Activated CD4-positive, alpha-beta T cell treated with anti-CD3 and anti-CD28 coated beads for 24 hours (primary cell): ENCODE data around the gene C4B.
"Not testable (repeated sequence)": the region's sequence is repeated elsewhere in the genome, so short reads cannot be mapped to it uniquely, and the experiment has no call there.

Experiments used
- DNase-seq, 2 donors: peaks; one replicate each; pipeline ENCODE4 v3.0.0-alpha.2; 2020; ENCODE audit warnings: low read depth in 2 of 2

The C4B gene

DNA sequence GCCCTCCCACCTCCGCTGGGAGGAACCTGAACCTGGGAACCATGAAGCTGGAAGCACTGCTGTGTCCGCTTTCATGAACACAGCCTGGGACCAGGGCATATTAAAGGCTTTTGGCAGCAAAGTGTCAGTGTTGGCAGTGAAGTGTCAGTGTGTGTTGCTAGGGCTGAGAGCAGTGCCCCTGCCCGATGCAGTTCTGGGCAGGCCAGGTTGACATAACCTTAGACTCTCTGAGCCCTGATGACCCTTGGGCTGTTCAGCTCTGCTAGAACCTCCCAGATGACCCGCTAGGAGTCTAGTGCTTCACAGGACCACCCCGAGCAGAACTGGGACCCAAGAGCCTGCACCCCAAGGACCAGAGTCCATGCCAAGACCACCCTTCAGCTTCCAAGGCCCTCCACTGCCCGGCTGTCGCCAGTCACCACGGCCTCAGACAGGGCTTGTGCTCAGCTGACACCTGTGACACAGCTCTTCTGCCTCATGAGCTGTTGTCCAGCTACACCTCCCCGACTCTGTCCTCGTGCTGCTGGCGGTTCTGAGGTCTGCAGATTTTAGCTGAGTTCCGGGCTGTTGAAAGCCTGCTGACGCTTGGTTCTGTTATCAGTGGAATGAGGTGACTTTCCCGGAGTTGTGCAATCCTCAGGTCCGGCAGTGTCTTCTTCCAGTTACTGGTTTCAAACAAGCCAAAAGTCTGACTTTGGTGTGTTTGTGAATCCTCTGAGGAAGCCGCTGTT, 20.9 kb downstream of the C4B start:
- DNase-seq, result not testable (repeated sequence)

DNA sequence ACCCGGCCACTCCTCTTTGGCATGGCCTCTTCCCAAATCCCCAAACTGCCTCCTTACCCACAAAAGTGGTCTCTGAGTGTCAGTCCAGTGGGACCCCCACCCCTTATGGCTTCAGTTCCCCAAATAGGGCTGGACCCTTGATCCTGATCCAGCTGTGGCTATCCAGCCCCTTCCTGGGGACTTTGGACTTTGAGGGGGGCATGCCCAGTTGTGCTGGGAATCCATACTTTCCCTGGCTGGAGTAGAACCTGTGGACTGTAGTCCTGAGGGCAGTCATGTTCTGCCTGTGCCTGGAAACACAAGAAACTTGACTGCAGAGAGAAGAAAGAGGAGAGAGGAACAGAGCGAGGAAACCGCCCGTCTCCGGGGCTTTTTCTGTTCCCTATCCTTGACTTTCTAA, 22.5 kb downstream of the C4B start:
- DNase-seq, result not testable (repeated sequence)

DNA sequence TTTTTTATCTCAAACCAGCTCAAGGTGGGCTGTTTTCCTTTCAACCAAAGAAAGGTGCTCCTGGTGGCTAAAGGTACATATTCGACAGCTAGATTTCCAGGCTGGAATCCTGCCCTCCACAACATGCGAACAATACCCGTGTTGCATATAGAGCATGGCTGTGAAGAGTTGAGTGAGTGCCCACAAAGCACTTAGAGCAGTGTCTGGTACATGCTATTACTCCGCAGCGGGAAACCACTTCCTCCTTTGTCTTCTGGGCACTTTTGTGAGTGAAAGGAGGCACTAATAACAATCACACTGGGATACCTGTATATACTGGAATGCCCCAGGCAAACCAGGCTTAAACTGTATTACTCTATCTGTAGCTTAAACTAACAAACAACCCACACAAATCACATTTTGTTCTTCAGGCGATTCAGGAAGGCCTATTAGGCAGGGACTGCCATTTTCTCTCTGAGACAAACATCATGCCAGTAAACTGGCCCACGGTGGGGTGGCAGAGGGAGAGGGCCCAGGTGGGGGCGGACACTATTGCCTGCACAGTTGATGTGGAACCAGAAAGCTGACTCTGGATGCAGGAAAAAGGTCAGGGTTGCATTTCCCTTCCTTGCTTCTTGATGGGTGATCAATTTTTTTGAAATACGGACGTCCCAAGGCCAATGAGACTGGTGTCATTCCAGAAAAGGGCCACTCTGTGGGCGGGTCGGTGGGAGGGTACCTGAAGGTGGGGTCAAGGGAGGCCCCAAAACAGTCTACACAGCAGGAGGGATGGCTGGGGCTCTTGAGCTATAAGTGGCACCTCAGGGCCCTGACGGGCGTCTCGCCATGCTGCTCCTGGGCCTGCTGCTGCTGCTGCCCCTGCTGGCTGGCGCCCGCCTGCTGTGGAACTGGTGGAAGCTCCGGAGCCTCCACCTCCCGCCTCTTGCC, 23.3 kb downstream of the C4B start, which contains the start of gene CYP21A2:
Gene CYP21A2, plus strand, starts transcription at position 818 of the 927 bp plus-strand sequence. Its CDS starts 8 bp downstream, at position 826.
- DNase-seq, result not testable (repeated sequence)

DNA sequence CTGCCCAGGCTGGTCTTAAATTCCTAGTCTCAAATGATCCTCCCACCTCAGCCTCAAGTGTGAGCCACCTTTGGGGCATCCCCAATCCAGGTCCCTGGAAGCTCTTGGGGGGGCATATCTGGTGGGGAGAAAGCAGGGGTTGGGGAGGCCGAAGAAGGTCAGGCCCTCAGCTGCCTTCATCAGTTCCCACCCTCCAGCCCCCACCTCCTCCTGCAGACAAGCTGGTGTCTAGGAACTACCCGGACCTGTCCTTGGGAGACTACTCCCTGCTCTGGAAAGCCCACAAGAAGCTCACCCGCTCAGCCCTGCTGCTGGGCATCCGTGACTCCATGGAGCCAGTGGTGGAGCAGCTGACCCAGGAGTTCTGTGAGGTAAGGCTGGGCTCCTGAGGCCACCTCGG, 24.3 kb downstream of the C4B start:
- DNase-seq, result not testable (repeated sequence)

DNA sequence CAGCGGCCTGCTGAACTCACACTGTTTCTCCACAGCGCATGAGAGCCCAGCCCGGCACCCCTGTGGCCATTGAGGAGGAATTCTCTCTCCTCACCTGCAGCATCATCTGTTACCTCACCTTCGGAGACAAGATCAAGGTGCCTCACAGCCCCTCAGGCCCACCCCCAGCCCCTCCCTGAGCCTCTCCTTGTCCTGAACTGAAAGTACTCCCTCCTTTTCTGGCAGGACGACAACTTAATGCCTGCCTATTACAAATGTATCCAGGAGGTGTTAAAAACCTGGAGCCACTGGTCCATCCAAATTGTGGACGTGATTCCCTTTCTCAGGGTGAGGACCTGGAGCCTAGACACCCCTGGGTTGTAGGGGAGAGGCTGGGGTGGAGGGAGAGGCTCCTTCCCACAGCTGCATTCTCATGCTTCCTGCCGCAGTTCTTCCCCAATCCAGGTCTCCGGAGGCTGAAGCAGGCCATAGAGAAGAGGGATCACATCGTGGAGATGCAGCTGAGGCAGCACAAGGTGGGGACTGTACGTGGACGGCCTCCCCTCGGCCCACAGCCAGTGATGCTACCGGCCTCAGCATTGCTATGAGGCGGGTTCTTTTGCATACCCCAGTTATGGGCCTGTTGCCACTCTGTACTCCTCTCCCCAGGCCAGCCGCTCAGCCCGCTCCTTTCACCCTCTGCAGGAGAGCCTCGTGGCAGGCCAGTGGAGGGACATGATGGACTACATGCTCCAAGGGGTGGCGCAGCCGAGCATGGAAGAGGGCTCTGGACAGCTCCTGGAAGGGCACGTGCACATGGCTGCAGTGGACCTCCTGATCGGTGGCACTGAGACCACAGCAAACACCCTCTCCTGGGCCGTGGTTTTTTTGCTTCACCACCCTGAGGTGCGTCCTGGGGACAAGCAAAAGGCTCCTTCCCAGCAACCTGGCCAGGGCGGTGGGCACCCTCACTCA, 25.0 kb downstream of the C4B start:
- not testable (repeated sequence) for DNase-seq

DNA sequence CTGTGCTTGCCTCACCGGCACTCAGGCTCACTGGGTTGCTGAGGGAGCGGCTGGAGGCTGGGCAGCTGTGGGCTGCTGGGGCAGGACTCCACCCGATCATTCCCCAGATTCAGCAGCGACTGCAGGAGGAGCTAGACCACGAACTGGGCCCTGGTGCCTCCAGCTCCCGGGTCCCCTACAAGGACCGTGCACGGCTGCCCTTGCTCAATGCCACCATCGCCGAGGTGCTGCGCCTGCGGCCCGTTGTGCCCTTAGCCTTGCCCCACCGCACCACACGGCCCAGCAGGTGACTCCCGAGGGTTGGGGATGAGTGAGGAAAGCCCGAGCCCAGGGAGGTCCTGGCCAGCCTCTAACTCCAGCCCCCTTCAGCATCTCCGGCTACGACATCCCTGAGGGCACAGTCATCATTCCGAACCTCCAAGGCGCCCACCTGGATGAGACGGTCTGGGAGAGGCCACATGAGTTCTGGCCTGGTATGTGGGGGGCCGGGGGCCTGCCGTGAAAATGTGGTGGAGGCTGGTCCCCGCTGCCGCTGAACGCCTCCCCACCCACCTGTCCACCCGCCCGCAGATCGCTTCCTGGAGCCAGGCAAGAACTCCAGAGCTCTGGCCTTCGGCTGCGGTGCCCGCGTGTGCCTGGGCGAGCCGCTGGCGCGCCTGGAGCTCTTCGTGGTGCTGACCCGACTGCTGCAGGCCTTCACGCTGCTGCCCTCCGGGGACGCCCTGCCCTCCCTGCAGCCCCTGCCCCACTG, 25.9 kb downstream of the C4B start:
- DNase-seq, result not testable (repeated sequence)

DNA sequence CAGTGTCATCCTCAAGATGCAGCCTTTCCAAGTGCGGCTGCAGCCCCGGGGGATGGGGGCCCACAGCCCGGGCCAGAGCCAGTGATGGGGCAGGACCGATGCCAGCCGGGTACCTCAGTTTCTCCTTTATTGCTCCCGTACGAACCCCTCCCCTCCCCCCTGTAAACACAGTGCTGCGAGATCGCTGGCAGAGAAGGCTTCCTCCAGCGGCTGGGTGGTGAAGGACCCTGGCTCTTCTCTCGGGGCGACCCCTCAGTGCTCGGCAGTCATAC, 26.4 kb downstream of the C4B start:
- DNase-seq, result not testable (repeated sequence)

DNA sequence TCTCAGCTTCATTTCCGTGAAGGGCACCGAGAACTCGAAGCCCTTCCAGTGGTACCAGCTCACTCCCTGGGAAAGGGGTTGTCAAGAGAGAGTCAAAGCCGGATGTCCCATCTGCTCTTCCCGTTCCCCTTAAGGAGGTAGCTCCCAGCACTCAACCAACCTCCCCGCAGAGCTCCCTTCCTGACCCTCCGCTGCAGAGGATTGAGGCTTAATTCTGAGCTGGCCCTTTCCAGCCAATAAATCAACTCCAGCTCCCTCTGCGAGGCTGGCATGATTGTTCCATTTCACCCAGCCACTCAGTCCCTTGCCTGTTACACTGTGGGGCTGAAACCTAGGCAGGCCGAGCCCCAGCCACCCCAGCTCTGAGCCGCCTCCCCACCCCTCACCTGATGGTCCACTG, 26.8 kb downstream of the C4B start:
- not testable (repeated sequence) for DNase-seq

DNA sequence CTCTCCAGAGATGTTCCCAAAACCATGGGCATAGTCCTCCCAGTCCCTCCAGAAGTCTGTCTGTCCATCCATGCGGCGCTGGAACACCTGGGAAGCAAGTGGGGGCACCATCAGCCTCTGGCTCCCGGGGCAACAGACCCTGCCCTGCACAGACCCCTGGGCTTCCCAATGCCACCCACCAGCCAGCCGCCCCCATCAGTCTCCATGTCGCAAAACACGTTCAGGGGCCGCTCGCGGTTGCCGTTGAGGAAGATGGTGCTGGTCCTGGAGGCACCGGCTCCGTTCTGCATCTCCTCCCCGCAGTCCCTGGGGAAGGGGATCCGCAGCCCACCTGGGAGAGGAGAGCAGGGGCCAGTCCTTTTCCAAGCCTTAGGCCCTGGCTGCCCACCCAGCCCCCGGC, 27.7 kb downstream of the C4B start:
- not testable (repeated sequence) for DNase-seq

DNA sequence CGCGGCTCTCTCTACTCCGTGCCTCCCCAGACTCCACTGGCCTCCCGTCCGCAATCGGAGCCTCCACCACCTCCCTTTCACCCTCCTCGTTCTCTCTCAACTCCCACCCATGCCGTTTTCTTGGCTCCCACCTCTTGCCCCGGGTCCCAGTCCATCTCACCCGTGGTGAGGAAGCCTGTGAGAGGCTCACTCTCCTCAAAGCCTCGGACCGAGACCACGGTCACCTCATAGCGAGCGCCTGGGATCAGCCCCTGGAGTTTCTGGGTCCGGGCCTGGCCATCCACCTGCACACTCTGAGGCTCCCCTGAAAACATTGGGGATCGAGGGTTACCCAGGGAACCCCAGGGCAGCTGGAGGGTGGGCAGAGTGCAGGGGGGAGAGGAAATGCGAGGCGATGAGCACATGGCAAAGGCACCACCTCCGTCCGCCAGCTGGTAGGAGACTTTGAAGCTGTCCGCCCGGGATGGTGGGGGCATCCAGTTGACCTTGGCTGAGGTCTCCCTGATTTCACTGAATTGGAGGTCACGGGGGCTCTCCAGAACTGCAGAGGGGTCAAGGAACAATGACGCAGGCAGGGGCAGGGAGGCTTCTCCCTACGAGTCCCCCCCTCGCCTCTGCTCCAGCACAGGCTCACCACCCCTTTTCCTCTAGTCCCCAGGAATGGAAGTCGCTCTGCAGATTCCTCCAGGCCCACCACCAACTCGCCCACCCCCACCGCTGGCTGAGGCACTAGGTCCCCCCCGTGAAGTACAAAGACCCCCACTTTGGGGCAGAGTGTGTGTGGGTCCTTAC, 29.2 kb downstream of the C4B start:
- not testable (repeated sequence) for DNase-seq

DNA sequence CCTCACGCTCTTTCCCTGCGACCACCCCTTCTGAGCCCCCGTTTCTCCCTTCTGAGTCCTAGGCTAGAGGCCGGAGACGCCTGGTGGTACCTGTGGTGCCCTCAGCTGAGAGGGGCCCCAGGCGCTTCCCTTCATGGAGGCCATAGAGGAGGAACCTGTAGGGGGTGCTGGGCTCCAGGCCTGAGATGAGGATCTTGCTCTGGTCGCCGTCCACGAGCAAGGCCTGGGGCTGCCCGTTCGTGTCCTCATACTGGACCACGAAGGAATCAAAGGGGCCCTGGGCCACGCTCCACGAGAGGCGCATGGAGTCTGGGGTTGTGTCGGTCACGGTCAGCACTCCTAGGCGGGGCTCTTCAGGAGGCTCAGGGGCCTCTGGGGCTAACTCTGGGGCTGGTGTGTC, 30.3 kb downstream of the C4B start:
- DNase-seq, result not testable (repeated sequence)

DNA sequence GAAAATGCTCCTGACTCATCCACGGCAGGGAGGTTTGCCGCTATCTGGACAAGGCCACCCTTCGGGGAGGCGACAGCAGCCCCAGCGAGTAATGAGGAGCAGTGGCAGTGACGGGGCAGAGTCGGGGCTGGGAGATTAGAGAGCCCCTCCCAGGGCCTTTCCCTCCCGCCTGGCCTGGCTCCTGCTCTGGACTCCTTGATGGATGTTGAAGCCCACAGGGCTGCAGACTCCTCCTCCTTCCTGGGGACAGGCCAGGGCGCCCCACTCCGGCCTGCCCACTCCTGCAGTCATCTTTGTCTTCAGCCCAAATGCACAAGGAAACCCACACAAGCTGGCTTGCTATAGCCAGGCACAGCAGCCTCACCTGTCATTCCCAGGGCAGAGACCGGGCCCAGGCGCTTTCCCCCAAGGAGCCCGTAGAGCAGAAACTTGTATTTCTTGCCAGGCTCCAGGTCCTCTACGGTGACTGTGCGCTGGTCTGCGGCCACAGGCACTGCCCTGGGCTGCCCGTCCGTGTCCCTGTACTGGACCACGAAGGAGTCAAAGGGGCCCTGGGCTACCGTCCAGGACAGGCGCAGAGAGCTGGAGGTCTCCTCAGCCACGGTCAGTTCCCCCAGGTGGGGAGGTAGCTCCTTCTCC, 31.3 kb downstream of the C4B start:
- no peak for DNase-seq

DNA sequence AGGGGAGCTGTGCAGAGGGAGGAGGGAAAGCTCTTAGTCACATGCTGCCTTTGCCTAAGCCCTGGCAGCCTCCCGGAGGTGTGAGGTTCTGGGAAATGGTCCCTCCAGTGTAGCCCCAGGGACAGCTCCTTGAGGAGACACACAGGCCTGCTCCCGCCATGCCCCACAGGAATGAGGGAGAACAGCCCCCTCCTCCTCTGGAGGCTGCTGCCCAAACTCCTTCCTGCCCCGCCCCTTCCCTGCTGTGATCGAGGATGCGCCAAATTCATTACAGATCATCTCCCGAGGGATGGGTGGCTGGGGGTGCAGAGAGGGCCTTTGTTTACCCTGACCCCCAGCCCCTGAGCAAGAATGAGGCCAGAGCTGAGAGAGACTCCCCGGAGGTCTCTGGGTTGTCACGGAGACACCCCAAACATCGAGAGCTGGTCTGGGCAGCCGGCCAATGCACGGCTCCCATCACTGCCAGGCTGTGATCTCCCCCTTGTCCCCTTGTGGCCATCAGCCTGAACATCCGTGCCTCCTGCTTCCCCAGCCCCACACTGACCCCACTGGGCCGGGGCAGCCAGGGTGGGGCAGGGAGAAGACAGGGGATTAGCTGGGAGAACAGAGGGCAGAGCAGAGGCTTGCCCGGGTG, 32.0 kb downstream of the C4B start:
- DNase-seq, result no peak

DNA sequence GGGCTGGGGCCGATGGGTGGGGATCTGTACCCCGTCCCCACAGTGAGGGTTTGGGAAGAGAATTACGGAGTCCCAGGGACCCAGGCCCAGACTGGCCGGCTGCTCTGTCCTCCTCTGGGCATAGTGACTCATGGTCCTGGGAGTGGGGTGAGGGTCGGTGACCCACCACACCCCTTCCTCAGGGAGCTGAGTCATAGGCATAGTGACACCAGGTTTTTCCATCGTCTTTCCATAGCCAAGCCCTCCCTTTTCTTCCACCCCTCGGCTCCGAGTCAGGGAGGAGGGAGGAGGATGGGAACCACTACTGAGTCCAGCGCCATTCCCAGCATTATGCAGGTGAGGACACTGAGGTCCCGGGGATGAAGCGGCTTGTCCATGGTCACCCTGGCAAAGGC, 32.5 kb downstream of the C4B start:
- no peak for DNase-seq

DNA sequence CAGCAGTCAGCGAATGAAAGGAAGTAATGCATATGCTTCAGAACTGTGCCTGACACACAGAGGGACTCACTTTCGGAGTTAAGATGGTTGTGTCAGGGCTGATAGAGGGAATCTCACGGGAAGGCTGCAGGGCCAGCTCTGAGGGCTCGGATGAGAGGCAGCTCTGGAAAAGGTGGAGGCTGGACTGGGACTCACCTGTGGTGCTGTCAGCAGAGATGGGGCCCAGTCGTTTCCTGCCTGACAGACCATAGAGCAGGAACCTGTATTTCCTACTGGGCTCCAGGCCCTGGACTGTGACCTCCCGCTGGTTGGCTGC, 32.9 kb downstream of the C4B start:
- no peak for DNase-seq

DNA sequence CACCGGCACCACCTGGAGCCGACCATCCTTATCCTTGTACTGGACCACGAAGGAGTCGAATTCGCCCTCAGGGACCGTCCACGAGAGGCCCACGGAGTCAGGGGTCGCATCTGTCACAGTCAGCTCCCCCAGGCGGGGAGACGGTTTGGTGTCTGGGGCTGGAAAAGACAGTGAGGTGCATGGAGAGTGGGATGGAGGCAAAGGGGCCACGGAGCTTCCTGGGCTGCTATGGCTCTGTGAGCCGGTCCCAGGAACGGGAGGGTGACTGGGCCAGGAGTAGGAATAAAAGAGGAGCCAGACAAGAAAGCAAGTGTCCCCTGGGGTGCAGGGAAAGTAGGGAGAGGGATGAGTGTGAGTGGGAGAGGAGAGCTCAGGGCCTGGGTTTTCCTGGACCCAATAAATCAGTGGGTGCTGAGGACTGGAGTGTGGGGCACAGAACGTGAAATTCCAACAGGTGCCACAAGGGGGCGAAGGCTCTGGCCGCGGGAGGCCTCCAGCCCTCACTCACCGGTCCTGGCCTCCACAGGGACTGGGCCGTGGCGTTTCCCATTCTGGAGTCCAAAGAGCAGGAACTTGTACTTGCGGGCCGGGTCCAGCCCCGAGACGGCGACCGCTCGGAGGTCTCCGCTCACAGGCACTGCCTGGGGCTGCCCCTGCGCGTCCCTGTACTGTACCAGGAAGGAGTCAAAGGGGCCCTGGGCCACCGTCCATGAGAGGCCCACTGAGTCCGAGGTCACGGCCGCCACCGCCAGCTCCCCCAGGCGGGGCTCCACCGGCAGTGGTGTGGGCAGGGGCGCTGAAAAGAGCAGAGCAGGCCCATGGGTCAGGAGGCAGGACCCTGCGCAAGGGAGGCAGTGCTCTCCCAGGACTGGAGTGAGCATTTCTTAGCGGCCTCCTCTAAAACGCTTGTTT, 33.5 kb downstream of the C4B start:
- DNase-seq, result peak; percentile 64 to 72

DNA sequence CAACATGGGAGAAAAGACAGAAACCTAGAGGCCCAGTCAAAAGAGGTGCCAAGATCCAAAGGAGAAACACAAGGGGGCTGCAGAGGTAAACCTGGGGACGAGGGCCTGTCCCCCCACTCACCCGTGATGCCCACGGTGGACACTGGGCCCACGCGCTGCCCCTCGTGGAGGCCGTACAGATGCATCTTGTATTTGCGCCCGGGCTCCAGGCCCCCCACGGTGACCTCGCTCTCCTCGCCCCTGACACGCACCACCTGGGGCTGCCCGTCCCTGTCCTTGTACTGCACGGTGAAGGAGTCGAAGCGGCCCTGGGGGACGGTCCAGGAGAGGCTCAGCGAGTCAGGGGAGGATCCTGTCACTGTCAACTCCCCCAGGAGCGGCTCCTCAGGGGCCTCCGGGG, 34.6 kb downstream of the C4B start:
- DNase-seq, result not testable (repeated sequence)

DNA sequence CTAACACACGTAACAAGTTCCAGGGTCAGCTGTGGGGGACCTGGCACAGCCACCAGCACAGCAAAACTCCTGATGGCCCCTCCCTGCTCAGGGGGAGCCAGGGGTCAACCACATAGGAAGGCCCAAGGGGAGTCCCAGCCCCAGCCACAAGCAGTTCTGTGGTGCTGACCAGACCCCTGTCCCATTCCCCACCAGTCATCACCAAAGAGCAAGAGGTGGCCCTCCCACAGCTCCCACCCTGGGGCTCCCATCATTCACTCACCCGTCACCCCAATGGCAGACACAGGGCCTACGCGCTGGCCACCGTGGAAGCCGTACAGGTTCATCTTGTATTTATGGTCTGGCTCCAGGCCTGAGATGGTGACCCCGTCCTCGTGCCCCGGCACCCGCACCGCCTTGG, 35.1 kb downstream of the C4B start:
- DNase-seq, result not testable (repeated sequence)
